GM12878 (cell line): ENCODE measurements around the gene ACSL1. TPM values are rescaled to one million over a fixed set of nuclear protein-coding genes. Genes with fewer than 3 reads are reported as not detected.

Experiments
- ATAC-seq: fragments of 200-7000 bp; cut with Tn5 transposase; 3 replicates; pipeline ENCODE4 v1.9.1; 2020; ENCODE audit warnings: mild to moderate bottlenecking, moderate library complexity
- BruUV-seq: library from RNA; stranded (reverse); fragments of 400-500 nt; replicated peaks from 2 replicates; lab custom pipeline; 2021; lab: Mats Ljungman, UMichigan
- CTCF ChIA-PET: fragments of 300-600 bp; sonication (Branson Sonifier 250); formaldehyde crosslinking; extraction: SDS; loops from one replicate; lab custom pipeline; 2021; ENCODE audit warnings: inconsistent platforms; lab: Yijun Ruan, JAX
- POLR2A ChIA-PET: fragments of 350-600 bp; formaldehyde crosslinking; extraction: SDS; loops from one replicate; lab custom pipeline; 2021; ENCODE audit warnings: inconsistent platforms; lab: Charles Lee
- RAD21 ChIA-PET: fragments of 300-600 bp; sonication (Branson Sonifier 250); formaldehyde crosslinking; loops from one replicate; lab custom pipeline; 2023; ENCODE audit warnings: antibody characterized with exemption; ENCODE audit not compliant: unreplicated experiment; lab: Charles Lee
- SMC1A ChIA-PET: fragments of 300-600 bp; sonication (Branson Sonifier 250); formaldehyde crosslinking; loops from one replicate; lab custom pipeline; 2023; ENCODE audit not compliant: unreplicated experiment, uncharacterized antibody; lab: Charles Lee
- DNase-seq: peaks from one replicate; pipeline ENCODE4 v3.0.0-alpha.2; 2011; ENCODE audit warnings: low read depth, low spot score
- FAIRE-seq: peaks from 3 replicates; lab custom pipeline; 2011; peaks lifted over from hg19 to GRCh38; lab: Jason Lieb, UNC
- H2AFZ ChIP-seq: 2 replicates; pipeline ENCODE4 v1.6.0; 2011; ENCODE audit warnings: low read depth, low read length, control low read depth; ENCODE audit not compliant: control insufficient read depth
- H3K27ac ChIP-seq: 2 replicates; pipeline ENCODE4 v1.5.1; 2011; ENCODE audit warnings: control low read depth; ENCODE audit not compliant: control insufficient read depth, insufficient read depth
- H3K27me3 ChIP-seq, 2 experiments: replicated peaks in 1 of 2; 2 replicates each; pipeline versions ENCODE4 v1.6.0 to v1.6.1; 2011; ENCODE audit warnings: low read length in 1 of 2; ENCODE audit not compliant: control insufficient read depth in 2 of 2, insufficient read depth in 2 of 2
- H3K36me3 ChIP-seq, 2 experiments: 2 replicates each; pipeline ENCODE4 v1.5.1; 2011; ENCODE audit warnings: low read length in 1 of 2; ENCODE audit not compliant: control insufficient read depth in 2 of 2, insufficient read depth in 2 of 2
- H3K4me1 ChIP-seq: 2 replicates; pipeline ENCODE4 v1.6.1; 2011; ENCODE audit warnings: mild to moderate bottlenecking, low read length, moderate library complexity, mixed read lengths; ENCODE audit not compliant: control insufficient read depth, insufficient read depth
- H3K4me2 ChIP-seq: 2 replicates; pipeline ENCODE4 v1.6.0; 2011; ENCODE audit warnings: control low read depth; ENCODE audit not compliant: control insufficient read depth, insufficient read depth
- H3K4me3 ChIP-seq: fragments of 200-600 bp; sonication (generic); 2 replicates; pipeline ENCODE4 v1.5.1; 2016
- H3K79me2 ChIP-seq: 2 replicates; pipeline ENCODE4 v1.6.0; 2011; ENCODE audit warnings: low read length; ENCODE audit not compliant: control insufficient read depth, insufficient read depth
- H3K9ac ChIP-seq: 2 replicates; pipeline ENCODE4 v1.8.0; 2011; ENCODE audit warnings: low read length, control low read depth, mixed read lengths; ENCODE audit not compliant: control insufficient read depth, insufficient read depth
- H3K9me3 ChIP-seq: replicated peaks from 3 replicates; pipeline ENCODE4 v1.5.1; 2011; ENCODE audit warnings: mild to moderate bottlenecking, low read length; ENCODE audit not compliant: control insufficient read depth, insufficient read depth
- H4K20me1 ChIP-seq: 2 replicates; pipeline ENCODE4 v1.6.0; 2011; ENCODE audit not compliant: control insufficient read depth, insufficient read depth
- EZH2 ChIP-seq: IDR thresholded peaks from 2 replicates; pipeline ENCODE4 v1.6.1; 2012; ENCODE audit warnings: low read depth, mild to moderate bottlenecking, control low read depth, inconsistent platforms, low read length, borderline replicate concordance; ENCODE audit not compliant: control insufficient read depth
- FOS ChIP-seq: IDR thresholded peaks from 3 replicates; pipeline ENCODE4 v1.6.1; 2011; ENCODE audit warnings: borderline replicate concordance; ENCODE audit not compliant: insufficient read length; ENCODE audit errors: extremely low read depth
- FOXM1 ChIP-seq: IDR thresholded peaks from 2 replicates; pipeline ENCODE4 v1.6.1; 2012; ENCODE audit warnings: low read depth, mild to moderate bottlenecking, inconsistent platforms, low read length, moderate library complexity
- KLF5 ChIP-seq: fragments of 450-650 bp; IDR thresholded peaks from 2 replicates; pipeline ENCODE4 v1.6.1; 2014; ENCODE audit warnings: mild to moderate bottlenecking; ENCODE audit not compliant: partially characterized antibody
- NFYA ChIP-seq: IDR thresholded peaks from 2 replicates; pipeline ENCODE4 v1.6.1; 2011; ENCODE audit warnings: low read depth, mild to moderate bottlenecking, low read length, improper control_type of control experiment, borderline replicate concordance
- RFX5 ChIP-seq: IDR thresholded peaks from 2 replicates; pipeline ENCODE4 v1.6.1; 2011; ENCODE audit warnings: low read depth, low read length, improper control_type of control experiment
- SIX5 ChIP-seq: IDR thresholded peaks from 2 replicates; pipeline ENCODE4 v1.6.1; 2011; ENCODE audit warnings: mild to moderate bottlenecking, low read depth, low read length, moderate library complexity; ENCODE audit not compliant: severe bottlenecking
- SPI1 ChIP-seq: IDR thresholded peaks from 2 replicates; pipeline ENCODE4 v1.6.1; 2011; ENCODE audit warnings: low read depth, mild to moderate bottlenecking, low read length, moderate library complexity, borderline replicate concordance; ENCODE audit not compliant: insufficient read depth
- ZNF384 ChIP-seq: IDR thresholded peaks from 2 replicates; pipeline ENCODE4 v1.6.1; 2012; ENCODE audit warnings: low read depth, mild to moderate bottlenecking, low read length, improper control_type of control experiment, borderline replicate concordance
- WGBS: methylation state at CpG from one replicate; pipeline ENCODE4 v1.1.6; 2016; ENCODE audit warnings: low lambda C conversion rate; ENCODE audit not compliant: insufficient replicate concordance, insufficient coverage; ENCODE audit errors: missing lambda C conversion rate; 5-methylcytosine and 5-hydroxymethylcytosine counted together
- in situ Hi-C: fragments of 300-500 bp; cut with MboI; formaldehyde crosslinking; loops from 9 replicates; pipeline ENCODE4 v1.14.3; 2018; ENCODE audit warnings: mixed read lengths
- intact Hi-C: fragments of 100-400 bp; cut with micrococcal nuclease; formaldehyde crosslinking; loops from one replicate; pipeline ENCODE4 v1.14.2; 2022; ENCODE audit not compliant: unreplicated experiment
- polyA plus RNA-seq, 11 experiments: library from polyadenylated mRNA; depleted of rRNA in 4 of 11; unstranded in 6 of 11; stranded (reverse) in 5 of 11; fragments of >200 nt; fragmentation: Nextera tagmentation in 4 of 11; fragmentation: Illumina TruSeq in 1 of 11; extraction: Ambion mirVana in 4 of 11; extraction: Trizol in 1 of 11; gene quantifications; 1 replicate in 1 of 11; 2 replicates in 10 of 11; pipeline versions ENCODE4 v1.2.1 to v1.2.3, GENCODE V29; 2011 to 2016; ENCODE audit warnings: inconsistent platforms in 2 of 11, missing spikeins in 2 of 11, low read depth in 1 of 11
- total RNA-seq, 4 experiments: library from RNA; depleted of rRNA in 3 of 4; stranded (reverse); fragments of >200 nt in 3 of 4; fragmentation: Illumina TruSeq in 1 of 4; extraction: Trizol in 1 of 4; gene quantifications; 2 replicates each; pipeline versions ENCODE4 v1.2.1 to v1.2.3, GENCODE V29; 2013 to 2021

Gene ACSL1
- total and polyA plus RNA-seq, 10 of the 15 experiments (the other 5 are each of a cell fraction or from before 2014, with no cell fraction given): 30.7 to 68.1 (median 58.7) TPM

GRCh38 chr4:184728858-184729257 lies 96.9 kb downstream of the ACSL1 start:
- no peak for DNase-seq
- H3K79me2 ChIP-seq: peaks cover 51% of the 10 kb centered on the region
- no TSS peak for BruUV-seq
- H3K27me3 ChIP-seq: no peaks in the 10 kb centered on the region
- peaks cover 5% of the 10 kb centered on the region; the same call in 1 of the 2 replicates for H3K4me1 ChIP-seq
- no peak overlapping the region for H3K4me3 ChIP-seq
- no peak overlapping the region for H2AFZ ChIP-seq
- no peak for ATAC-seq
- WGBS: 68% methylated on average over 2 of the region's 2 CpGs
- H3K36me3 ChIP-seq: peaks cover 3 to 20% of the 10 kb centered on the region in 2 experiments
- intact Hi-C loops: no loop called here
- RAD21 ChIA-PET: interaction anchor here (1.7 kb wide), 1 partner anchor 80 kb away, joined by 5 read pairs; the partner anchor contains the start of gene CASP3
- no peaks in the 10 kb centered on the region for H4K20me1 ChIP-seq
- CTCF ChIA-PET: interaction anchor here (2.0 kb wide), 1 partner anchor 465 kb away, joined by 5 read pairs; no protein-coding TSS in a partner anchor
- POLR2A ChIA-PET: no interaction called here
- in situ Hi-C loops: no loop called here
- H3K9me3 ChIP-seq: no peaks in the 10 kb centered on the region; the same call in 1 of the 3 replicates
- H3K27ac ChIP-seq: no peak overlapping the region
- SMC1A ChIA-PET: no interaction called here
- TF ChIP-seq FOXM1 (no peak), SPI1 (no peak), KLF5 (no peak), RFX5 (no peak), NFYA (no peak), FOS (no peak), SIX5 (no peak), ZNF384 (no peak), EZH2 (no peak)
- FAIRE-seq: no peak
- H3K9ac ChIP-seq: no peak overlapping the region
- H3K4me2 ChIP-seq: no peak overlapping the region
